Peyer's patch (tissue), 4 donors: ENCODE measurements around the gene PAK1.

ENCODE experiments used
- CTCF ChIP-seq, 6 experiments: fragments of 450-650 bp in 4 of 6; fragments of 200-600 bp in 2 of 6; sonication (generic) in 1 of 6; IDR thresholded peaks; one replicate each; pipeline ENCODE4 v1.5.1; 2017 to 2019; ENCODE audit warnings: antibody characterized with exemption in 6 of 6, mild to moderate bottlenecking in 3 of 6, moderate library complexity in 1 of 6
- POLR2A ChIP-seq, 2 donors: fragments of 450-650 bp; IDR thresholded peaks; one replicate each; pipeline ENCODE4 v1.5.1; 2017; ENCODE audit warnings: antibody characterized with exemption in 2 of 2, mild to moderate bottlenecking in 2 of 2, moderate library complexity in 2 of 2

- TF ChIP-seq CTCF (IDR thresholded peaks at IDR 0.05) (no peak), POLR2A (IDR thresholded peaks at IDR 0.05) (no peak)
These were observed 35.4 kb downstream of the PAK1 start for GRCh38 chr11:77438487-77438886.
